Superior temporal gyrus (tissue), 1 donor: ENCODE measurements around the gene SLC35D1.
"Not testable (repeated sequence)": the region's sequence is repeated elsewhere in the genome, so short reads cannot be mapped to it uniquely, and the experiment has no call there.

Source experiments
- DNase-seq: peaks from one replicate; pipeline ENCODE4 v3.0.0-alpha.2; 2016; ENCODE audit errors: extremely low spot score

Gene SLC35D1

GRCh38 chr1:67053785-67054772, at the start of gene SLC35D1:
Gene SLC35D1 (minus strand): TSS chr1:67054148. CDS start chr1:67054013, 135 bp downstream.
- peak; percentile 83 for DNase-seq

- DNase-seq = no peak
These were observed 49.6 kb upstream of the SLC35D1 start for GRCh38 chr1:67103548-67103947.

GRCh38 chr1:67100833-67101232, 46.9 kb upstream of the SLC35D1 start:
- DNase-seq = no peak

- DNase-seq = no peak
These were observed 43.4 kb upstream of the SLC35D1 start for GRCh38 chr1:67097305-67097704.

GRCh38 chr1:67094191-67094590, 40.2 kb upstream of the SLC35D1 start:
- DNase-seq = no peak

GRCh38 chr1:67089685-67090208, 35.8 kb upstream of the SLC35D1 start:
- no peak for DNase-seq

GRCh38 chr1:67088440-67088839, 34.5 kb upstream of the SLC35D1 start:
- DNase-seq = no peak

- peak; percentile 73 for DNase-seq
These were observed 31.4 kb upstream of the SLC35D1 start for GRCh38 chr1:67085326-67085725.

GRCh38 chr1:67084765-67085318, 30.9 kb upstream of the SLC35D1 start:
- peak; percentile 9 for DNase-seq

- no peak for DNase-seq
These were observed 24.3 kb upstream of the SLC35D1 start for GRCh38 chr1:67078291-67078690.

- no peak for DNase-seq
These were observed 23.6 kb upstream of the SLC35D1 start for GRCh38 chr1:67077593-67077992.

- no peak for DNase-seq
These were observed 18.8 kb upstream of the SLC35D1 start for GRCh38 chr1:67072749-67073148.

- not testable (repeated sequence) for DNase-seq
These were observed 13.7 kb upstream of the SLC35D1 start for GRCh38 chr1:67067655-67068054.

GRCh38 chr1:67062412-67062811, 8.5 kb upstream of the SLC35D1 start:
- DNase-seq = no peak

- DNase-seq = no peak
These were observed 7.3 kb upstream of the SLC35D1 start for GRCh38 chr1:67061266-67061665.

- no peak for DNase-seq
These were observed 6.9 kb upstream of the SLC35D1 start for GRCh38 chr1:67060811-67061218.

GRCh38 chr1:67059346-67059745, 5.4 kb upstream of the SLC35D1 start:
- no peak for DNase-seq

GRCh38 chr1:67058761-67059160, 4.8 kb upstream of the SLC35D1 start:
- no peak for DNase-seq

- no peak for DNase-seq
These were observed 4.3 kb upstream of the SLC35D1 start for GRCh38 chr1:67058242-67058641.

GRCh38 chr1:67053535-67053784, 488 bp downstream of the SLC35D1 start:
- DNase-seq = peak; percentile 53

- peak; percentile 60 for DNase-seq
These were observed 1.0 kb downstream of the SLC35D1 start for GRCh38 chr1:67052741-67053534.

GRCh38 chr1:67051196-67051595, 2.8 kb downstream of the SLC35D1 start:
- no peak for DNase-seq
